ENCODE data around the gene ERCC6. TPM values are rescaled to one million over a fixed set of nuclear protein-coding genes. Genes with fewer than 3 reads are reported as not detected.

ERCC6 gene
- polyA plus RNA-seq, 1 donor from 2014 or later: 13.9 TPM

GRCh38 chr10:49474901-49475300 lies 64.0 kb downstream of the ERCC6 start:
- no peak overlapping the region for H3K9ac ChIP-seq (ENCODE audit: low read length)
- peaks cover 12% of the 10 kb centered on the region for H3K36me3 ChIP-seq (ENCODE audit: insufficient read depth, low read length)
- H4K20me1 ChIP-seq (ENCODE audit: insufficient read depth): no peaks in the 10 kb centered on the region
- no peaks in the 10 kb centered on the region for H3K27me3 ChIP-seq (ENCODE audit: insufficient read depth, low read depth, low read length)
- H3K79me2 ChIP-seq (replicated peaks; ENCODE audit: insufficient read depth, low read length): no peaks in the 10 kb centered on the region
- H3K27ac ChIP-seq (ENCODE audit: low read length): no peak overlapping the region
- no peak overlapping the region for H2AFZ ChIP-seq (ENCODE audit: low read depth, low read length)
- H3K4me3 ChIP-seq (ENCODE audit: low read length): no peak overlapping the region
- H3F3A ChIP-seq (ENCODE audit: insufficient read depth, low read length, poor library complexity, severe bottlenecking): no peaks in the 10 kb centered on the region
- TF ChIP-seq EZH2 (IDR thresholded peaks at IDR 0.05; ENCODE audit: borderline replicate concordance, insufficient read depth, low read length, poor library complexity, severe bottlenecking): no peak
- TF ChIP-seq, protein P1, sequence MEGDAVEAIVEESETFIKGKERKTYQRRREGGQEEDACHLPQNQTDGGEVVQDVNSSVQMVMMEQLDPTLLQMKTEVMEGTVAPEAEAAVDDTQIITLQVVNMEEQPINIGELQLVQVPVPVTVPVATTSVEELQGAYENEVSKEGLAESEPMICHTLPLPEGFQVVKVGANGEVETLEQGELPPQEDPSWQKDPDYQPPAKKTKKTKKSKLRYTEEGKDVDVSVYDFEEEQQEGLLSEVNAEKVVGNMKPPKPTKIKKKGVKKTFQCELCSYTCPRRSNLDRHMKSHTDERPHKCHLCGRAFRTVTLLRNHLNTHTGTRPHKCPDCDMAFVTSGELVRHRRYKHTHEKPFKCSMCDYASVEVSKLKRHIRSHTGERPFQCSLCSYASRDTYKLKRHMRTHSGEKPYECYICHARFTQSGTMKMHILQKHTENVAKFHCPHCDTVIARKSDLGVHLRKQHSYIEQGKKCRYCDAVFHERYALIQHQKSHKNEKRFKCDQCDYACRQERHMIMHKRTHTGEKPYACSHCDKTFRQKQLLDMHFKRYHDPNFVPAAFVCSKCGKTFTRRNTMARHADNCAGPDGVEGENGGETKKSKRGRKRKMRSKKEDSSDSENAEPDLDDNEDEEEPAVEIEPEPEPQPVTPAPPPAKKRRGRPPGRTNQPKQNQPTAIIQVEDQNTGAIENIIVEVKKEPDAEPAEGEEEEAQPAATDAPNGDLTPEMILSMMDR (IDR thresholded peaks at IDR 0.05; ENCODE audit: poor library complexity, severe bottlenecking): no peak
- TF ChIP-seq POLR2AphosphoS5 (IDR thresholded peaks at IDR 0.05): no peak
- TF ChIP-seq, protein P2, sequence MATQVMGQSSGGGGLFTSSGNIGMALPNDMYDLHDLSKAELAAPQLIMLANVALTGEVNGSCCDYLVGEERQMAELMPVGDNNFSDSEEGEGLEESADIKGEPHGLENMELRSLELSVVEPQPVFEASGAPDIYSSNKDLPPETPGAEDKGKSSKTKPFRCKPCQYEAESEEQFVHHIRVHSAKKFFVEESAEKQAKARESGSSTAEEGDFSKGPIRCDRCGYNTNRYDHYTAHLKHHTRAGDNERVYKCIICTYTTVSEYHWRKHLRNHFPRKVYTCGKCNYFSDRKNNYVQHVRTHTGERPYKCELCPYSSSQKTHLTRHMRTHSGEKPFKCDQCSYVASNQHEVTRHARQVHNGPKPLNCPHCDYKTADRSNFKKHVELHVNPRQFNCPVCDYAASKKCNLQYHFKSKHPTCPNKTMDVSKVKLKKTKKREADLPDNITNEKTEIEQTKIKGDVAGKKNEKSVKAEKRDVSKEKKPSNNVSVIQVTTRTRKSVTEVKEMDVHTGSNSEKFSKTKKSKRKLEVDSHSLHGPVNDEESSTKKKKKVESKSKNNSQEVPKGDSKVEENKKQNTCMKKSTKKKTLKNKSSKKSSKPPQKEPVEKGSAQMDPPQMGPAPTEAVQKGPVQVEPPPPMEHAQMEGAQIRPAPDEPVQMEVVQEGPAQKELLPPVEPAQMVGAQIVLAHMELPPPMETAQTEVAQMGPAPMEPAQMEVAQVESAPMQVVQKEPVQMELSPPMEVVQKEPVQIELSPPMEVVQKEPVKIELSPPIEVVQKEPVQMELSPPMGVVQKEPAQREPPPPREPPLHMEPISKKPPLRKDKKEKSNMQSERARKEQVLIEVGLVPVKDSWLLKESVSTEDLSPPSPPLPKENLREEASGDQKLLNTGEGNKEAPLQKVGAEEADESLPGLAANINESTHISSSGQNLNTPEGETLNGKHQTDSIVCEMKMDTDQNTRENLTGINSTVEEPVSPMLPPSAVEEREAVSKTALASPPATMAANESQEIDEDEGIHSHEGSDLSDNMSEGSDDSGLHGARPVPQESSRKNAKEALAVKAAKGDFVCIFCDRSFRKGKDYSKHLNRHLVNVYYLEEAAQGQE (IDR thresholded peaks at IDR 0.05; ENCODE audit: borderline replicate concordance): no peak
- TF ChIP-seq RAD21 (conservative IDR thresholded peaks at IDR 0.05): no peak
- no peak for TF ChIP-seq EP300 (conservative IDR thresholded peaks at IDR 0.05; ENCODE audit: poor library complexity, severe bottlenecking)
- no peak for TF ChIP-seq MXI1 (conservative IDR thresholded peaks at IDR 0.05; ENCODE audit: poor library complexity, severe bottlenecking)
- no peak for TF ChIP-seq TAF1 (IDR thresholded peaks at IDR 0.05; ENCODE audit: low read depth)
- TF ChIP-seq SMC3 (conservative IDR thresholded peaks at IDR 0.05; ENCODE audit: poor library complexity): no peak
- no peaks in the 10 kb centered on the region for H3K9me2 ChIP-seq (ENCODE audit: insufficient read depth, low read length)
- H3K4me2 ChIP-seq (ENCODE audit: low read length): no peak overlapping the region
- no peaks in the 10 kb centered on the region for H3K9me3 ChIP-seq (ENCODE audit: low read length)

DNA sequence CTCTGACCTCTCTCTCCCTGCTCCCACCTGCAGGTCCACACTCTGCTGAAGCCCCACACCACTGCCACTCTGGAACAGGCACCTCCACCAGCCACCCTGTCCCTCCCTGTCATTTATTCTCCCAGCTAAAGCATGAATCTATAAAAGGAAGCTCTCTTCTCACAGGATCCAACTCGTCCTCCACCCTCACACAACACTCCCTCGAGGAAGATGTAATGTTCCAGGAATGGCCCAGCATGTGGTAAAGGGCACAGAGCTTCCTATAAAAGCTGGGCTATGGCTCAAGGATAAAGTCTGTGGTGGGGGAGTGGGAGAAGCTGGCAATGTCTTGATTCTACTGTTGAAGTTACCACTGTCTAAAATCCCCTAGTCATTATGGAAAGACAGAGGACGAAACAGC lies 67.4 kb downstream of the ERCC6 start:
- H3K27me3 ChIP-seq (ENCODE audit: insufficient read depth, low read depth, low read length): no peaks in the 10 kb centered on the region
- H2AFZ ChIP-seq (ENCODE audit: low read depth, low read length): no peak overlapping the region
- H3K9ac ChIP-seq (ENCODE audit: low read length): no peak overlapping the region
- H3K9me3 ChIP-seq (ENCODE audit: low read length): no peaks in the 10 kb centered on the region
- no peaks in the 10 kb centered on the region for H3K36me3 ChIP-seq (ENCODE audit: insufficient read depth, low read length)
- H3K79me2 ChIP-seq (replicated peaks; ENCODE audit: insufficient read depth, low read length): no peaks in the 10 kb centered on the region
- TF ChIP-seq POLR2AphosphoS5 (IDR thresholded peaks at IDR 0.05) (no peak), RAD21 (conservative IDR thresholded peaks at IDR 0.05) (no peak), EP300 (conservative IDR thresholded peaks at IDR 0.05; ENCODE audit: poor library complexity, severe bottlenecking) (no peak), EZH2 (IDR thresholded peaks at IDR 0.05; ENCODE audit: borderline replicate concordance, insufficient read depth, low read length, poor library complexity, severe bottlenecking) (no peak), TAF1 (IDR thresholded peaks at IDR 0.05; ENCODE audit: low read depth) (no peak), SMC3 (conservative IDR thresholded peaks at IDR 0.05; ENCODE audit: poor library complexity) (no peak), MXI1 (conservative IDR thresholded peaks at IDR 0.05; ENCODE audit: poor library complexity, severe bottlenecking) (no peak)
- TF ChIP-seq, protein P2 (IDR thresholded peaks at IDR 0.05; ENCODE audit: borderline replicate concordance): no peak
- TF ChIP-seq, protein P1 (IDR thresholded peaks at IDR 0.05; ENCODE audit: poor library complexity, severe bottlenecking): no peak
- no peaks in the 10 kb centered on the region for H4K20me1 ChIP-seq (ENCODE audit: insufficient read depth)
- no peaks in the 10 kb centered on the region for H3K9me2 ChIP-seq (ENCODE audit: insufficient read depth, low read length)
- no peak overlapping the region for H3K4me3 ChIP-seq (ENCODE audit: low read length)
- no peaks in the 10 kb centered on the region for H3F3A ChIP-seq (ENCODE audit: insufficient read depth, low read length, poor library complexity, severe bottlenecking)
- no peak overlapping the region for H3K4me2 ChIP-seq (ENCODE audit: low read length)
- H3K27ac ChIP-seq (ENCODE audit: low read length): no peak overlapping the region
